Measurements from ENCODE around the gene UNKL. TPM values are rescaled to one million over a fixed set of nuclear protein-coding genes. Genes with fewer than 3 reads are reported as not detected.
A peak's percentile ranks its signal among the peaks of the same experiment; 100 is the strongest.
"Not testable (repeated sequence)": the region's sequence is repeated elsewhere in the genome, so short reads cannot be mapped to it uniquely, and the experiment has no call there.

UNKL gene
- total RNA-seq, 2 donors from 2014 or later, result 63.0 to 64.8 TPM

GRCh38 chr16:1441391-1441829 is 26.9 kb upstream of the UNKL start:
- no peaks in the 10 kb centered on the region for H3K4me1 Mint-ChIP-seq
- H3K27me3 Mint-ChIP-seq, result no peaks in the 10 kb centered on the region
- H3K4me3 Mint-ChIP-seq, result no peak overlapping the region
- ATAC-seq (no peak), DNase-seq (no peak)
- H3K36me3 Mint-ChIP-seq (ENCODE audit: low read depth), result no peaks in the 10 kb centered on the region
- H3K9me3 ChIP-seq (ENCODE audit: control insufficient read depth, low read length, poor library complexity, severe bottlenecking), result no peaks in the 10 kb centered on the region
- H3K27ac Mint-ChIP-seq, result no peak overlapping the region

GRCh38 chr16:1439699-1440074 is 25.2 kb upstream of the UNKL start:
- H3K36me3 Mint-ChIP-seq (ENCODE audit: low read depth); H3K4me3 Mint-ChIP-seq; ATAC-seq; H3K27ac Mint-ChIP-seq; H3K4me1 Mint-ChIP-seq; H3K27me3 Mint-ChIP-seq; DNase-seq; H3K9me3 ChIP-seq (ENCODE audit: control insufficient read depth, low read length, poor library complexity, severe bottlenecking): not testable (repeated sequence)

- H3K27me3 Mint-ChIP-seq, result no peaks in the 10 kb centered on the region
- DNase-seq (no peak), ATAC-seq (no peak)
- H3K36me3 Mint-ChIP-seq (ENCODE audit: low read depth), result no peaks in the 10 kb centered on the region
- no peak overlapping the region for H3K27ac Mint-ChIP-seq
- no peak overlapping the region for H3K4me3 Mint-ChIP-seq
- no peaks in the 10 kb centered on the region for H3K4me1 Mint-ChIP-seq
- no peaks in the 10 kb centered on the region for H3K9me3 ChIP-seq (ENCODE audit: control insufficient read depth, low read length, poor library complexity, severe bottlenecking)
Measured at GRCh38 chr16:1439058-1439698, 24.7 kb upstream of the UNKL start.

- no peak overlapping the region for H3K4me3 Mint-ChIP-seq
- H3K27ac Mint-ChIP-seq, result no peak overlapping the region
- DNase-seq, result no peak
- H3K27me3 Mint-ChIP-seq, result no peaks in the 10 kb centered on the region
- ATAC-seq, result no peak
- H3K9me3 ChIP-seq (ENCODE audit: control insufficient read depth, low read length, poor library complexity, severe bottlenecking), result no peaks in the 10 kb centered on the region
- H3K36me3 Mint-ChIP-seq (ENCODE audit: low read depth), result no peaks in the 10 kb centered on the region
- H3K4me1 Mint-ChIP-seq, result no peaks in the 10 kb centered on the region
Measured at GRCh38 chr16:1438229-1439057, 23.9 kb upstream of the UNKL start.

GRCh38 chr16:1437606-1438005 is 23.1 kb upstream of the UNKL start:
- Mint-ChIP-seq H3K27me3 (no peaks in the 10 kb centered on the region), H3K36me3 (ENCODE audit: low read depth) (no peaks in the 10 kb centered on the region), H3K27ac (no peak overlapping the region), H3K4me1 (no peaks in the 10 kb centered on the region), H3K4me3 (no peak overlapping the region)
- no peaks in the 10 kb centered on the region for H3K9me3 ChIP-seq (ENCODE audit: control insufficient read depth, low read length, poor library complexity, severe bottlenecking)
- DNase-seq (no peak), ATAC-seq (no peak)

- no peaks in the 10 kb centered on the region for H3K9me3 ChIP-seq (ENCODE audit: control insufficient read depth, low read length, poor library complexity, severe bottlenecking)
- no peak overlapping the region for H3K27ac Mint-ChIP-seq
- no peak overlapping the region for H3K4me3 Mint-ChIP-seq
- H3K27me3 Mint-ChIP-seq, result no peaks in the 10 kb centered on the region
- no peaks in the 10 kb centered on the region for H3K36me3 Mint-ChIP-seq (ENCODE audit: low read depth)
- ATAC-seq, result no peak
- H3K4me1 Mint-ChIP-seq, result no peaks in the 10 kb centered on the region
- DNase-seq, result no peak
Measured at GRCh38 chr16:1436731-1437355, 22.3 kb upstream of the UNKL start.

GRCh38 chr16:1435921-1436697 is 21.6 kb upstream of the UNKL start:
- H3K9me3 ChIP-seq (ENCODE audit: control insufficient read depth, low read length, poor library complexity, severe bottlenecking), result no peaks in the 10 kb centered on the region
- no peaks in the 10 kb centered on the region for H3K27me3 Mint-ChIP-seq
- H3K4me1 Mint-ChIP-seq, result no peaks in the 10 kb centered on the region
- DNase-seq, result no peak
- H3K36me3 Mint-ChIP-seq (ENCODE audit: low read depth), result no peaks in the 10 kb centered on the region
- H3K27ac Mint-ChIP-seq, result no peak overlapping the region
- ATAC-seq, result no peak
- H3K4me3 Mint-ChIP-seq, result no peak overlapping the region

GRCh38 chr16:1434644-1435592 is 20.4 kb upstream of the UNKL start:
- no peaks in the 10 kb centered on the region for H3K36me3 Mint-ChIP-seq (ENCODE audit: low read depth)
- no peaks in the 10 kb centered on the region for H3K9me3 ChIP-seq (ENCODE audit: control insufficient read depth, low read length, poor library complexity, severe bottlenecking)
- DNase-seq (no peak), ATAC-seq (no peak)
- no peak overlapping the region for H3K4me3 Mint-ChIP-seq
- H3K27ac Mint-ChIP-seq, result no peak overlapping the region
- H3K27me3 Mint-ChIP-seq, result no peaks in the 10 kb centered on the region
- H3K4me1 Mint-ChIP-seq, result no peaks in the 10 kb centered on the region

GRCh38 chr16:1433756-1434155 is 19.3 kb upstream of the UNKL start:
- ATAC-seq, result no peak
- H3K27ac Mint-ChIP-seq, result no peak overlapping the region

GRCh38 chr16:1433263-1433560 is 18.7 kb upstream of the UNKL start:
- DNase-seq, result no peak
- H3K4me3 Mint-ChIP-seq, result no peak overlapping the region
- no peak overlapping the region for H3K27ac Mint-ChIP-seq
- no peaks in the 10 kb centered on the region for H3K4me1 Mint-ChIP-seq
- H3K9me3 ChIP-seq (ENCODE audit: control insufficient read depth, low read length, poor library complexity, severe bottlenecking), result no peaks in the 10 kb centered on the region
- ATAC-seq, result no peak
- H3K27me3 Mint-ChIP-seq, result no peaks in the 10 kb centered on the region
- no peaks in the 10 kb centered on the region for H3K36me3 Mint-ChIP-seq (ENCODE audit: low read depth)

More at GRCh38 chr16:1433756-1434155, 19.3 kb upstream of the UNKL start:
- no peaks in the 10 kb centered on the region for H3K9me3 ChIP-seq (ENCODE audit: control insufficient read depth, low read length, poor library complexity, severe bottlenecking)
- H3K4me3 Mint-ChIP-seq, result no peak overlapping the region
- H3K4me1 Mint-ChIP-seq, result no peaks in the 10 kb centered on the region
- H3K27me3 Mint-ChIP-seq, result no peaks in the 10 kb centered on the region
- no peak for DNase-seq
- H3K36me3 Mint-ChIP-seq (ENCODE audit: low read depth), result no peaks in the 10 kb centered on the region

- Mint-ChIP-seq H3K4me3 (peak overlapping the region; percentile 36), H3K36me3 (ENCODE audit: low read depth) (no peaks in the 10 kb centered on the region), H3K4me1 (no peaks in the 10 kb centered on the region), H3K27me3 (no peaks in the 10 kb centered on the region), H3K27ac (no peak overlapping the region)
- H3K9me3 ChIP-seq (ENCODE audit: control insufficient read depth, low read length, poor library complexity, severe bottlenecking), result no peaks in the 10 kb centered on the region
- no peak for DNase-seq
- no peak for ATAC-seq
Measured at GRCh38 chr16:1432388-1433262, 18.1 kb upstream of the UNKL start.
